Activated CD4-positive, alpha-beta T cell treated with anti-CD3 and anti-CD28 coated beads, Interleukin-2, Interleukin-6, amounts not matched to agents 100 ng/mL and 50 ng/mL, durations not matched to agents 16 hours and 8 hours (primary cell): ENCODE data around the gene TXNRD1.
"Not testable (repeated sequence)": the region's sequence is repeated elsewhere in the genome, so short reads cannot be mapped to it uniquely, and the experiment has no call there.

Experiments
- DNase-seq: peaks from one replicate; pipeline ENCODE4 v3.0.0-alpha.2; 2020

The TXNRD1 gene

GRCh38 chr12:104215638-104216297 lies at the start of gene TXNRD1:
Gene TXNRD1, plus strand, starts transcription at chr12:104215779. Its CDS starts 24 bp downstream, at chr12:104215803.
- DNase-seq: peak; percentile 90

GRCh38 chr12:104165801-104166200 lies 49.8 kb upstream of the TXNRD1 start:
- DNase-seq: no peak

DNA sequence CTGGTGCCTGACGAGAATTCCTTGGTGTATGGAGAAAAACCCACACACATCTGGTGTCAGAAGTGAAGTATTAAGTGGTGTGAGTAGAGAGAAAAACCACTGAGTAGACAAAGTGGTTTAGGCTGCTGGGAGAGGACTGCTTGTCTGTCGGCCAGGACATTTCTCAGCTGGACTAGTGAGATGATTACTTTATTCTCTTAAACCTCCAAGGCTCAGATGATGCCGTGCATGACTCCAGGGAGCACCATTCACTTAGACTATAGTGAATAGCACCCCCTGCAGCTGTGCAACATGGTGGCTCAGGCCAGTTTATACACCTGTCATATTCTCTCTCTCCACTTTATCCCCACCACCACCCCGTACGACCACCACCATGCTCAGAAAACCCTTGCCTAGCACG lies 49.1 kb upstream of the TXNRD1 start:
- DNase-seq: no peak

DNA sequence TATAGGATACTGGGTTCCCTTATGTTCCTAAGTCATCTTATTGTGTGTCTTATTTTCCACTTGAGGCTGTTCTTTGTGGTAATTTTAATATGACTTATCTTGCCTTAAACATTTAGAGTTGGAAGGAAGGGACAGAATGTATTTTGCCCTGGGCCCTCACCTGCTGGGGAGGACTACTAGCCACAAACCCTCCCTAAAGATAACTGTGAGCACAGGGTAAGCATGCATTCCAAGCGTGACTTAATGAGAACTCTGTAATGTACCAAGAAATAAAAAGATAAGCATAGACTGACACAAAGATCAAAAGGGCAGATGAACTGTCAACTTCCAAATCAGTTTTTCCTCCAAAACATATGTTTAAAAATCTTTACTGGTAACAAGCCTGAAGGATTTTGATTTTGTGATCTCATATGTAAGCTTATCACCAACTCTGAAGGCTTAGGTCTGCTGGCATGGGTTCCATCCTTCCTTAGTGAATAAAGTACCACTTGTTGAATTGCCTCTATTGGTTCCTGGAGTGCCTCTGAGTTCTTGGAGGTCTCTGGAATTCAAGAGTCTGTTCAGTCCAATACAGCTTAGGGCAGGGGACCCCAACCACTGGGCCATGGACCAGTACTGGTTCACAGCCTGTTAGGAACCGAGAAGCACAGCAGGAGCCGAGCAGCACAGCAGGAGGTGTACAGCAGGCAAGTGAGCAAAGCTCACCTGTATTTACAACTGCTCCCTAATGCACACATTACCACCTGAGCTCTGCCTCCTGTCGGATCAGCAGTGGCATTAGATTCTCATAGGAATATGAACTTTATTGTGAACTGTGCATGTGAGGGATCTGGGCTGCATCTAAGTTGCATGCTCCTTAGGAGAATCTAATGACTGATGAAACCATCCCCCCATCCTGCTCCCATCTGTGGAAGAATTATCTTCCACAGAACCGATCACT lies 47.8 kb upstream of the TXNRD1 start:
- DNase-seq: no peak

GRCh38 chr12:104168596-104168995 lies 47.0 kb upstream of the TXNRD1 start:
- no peak for DNase-seq

DNA sequence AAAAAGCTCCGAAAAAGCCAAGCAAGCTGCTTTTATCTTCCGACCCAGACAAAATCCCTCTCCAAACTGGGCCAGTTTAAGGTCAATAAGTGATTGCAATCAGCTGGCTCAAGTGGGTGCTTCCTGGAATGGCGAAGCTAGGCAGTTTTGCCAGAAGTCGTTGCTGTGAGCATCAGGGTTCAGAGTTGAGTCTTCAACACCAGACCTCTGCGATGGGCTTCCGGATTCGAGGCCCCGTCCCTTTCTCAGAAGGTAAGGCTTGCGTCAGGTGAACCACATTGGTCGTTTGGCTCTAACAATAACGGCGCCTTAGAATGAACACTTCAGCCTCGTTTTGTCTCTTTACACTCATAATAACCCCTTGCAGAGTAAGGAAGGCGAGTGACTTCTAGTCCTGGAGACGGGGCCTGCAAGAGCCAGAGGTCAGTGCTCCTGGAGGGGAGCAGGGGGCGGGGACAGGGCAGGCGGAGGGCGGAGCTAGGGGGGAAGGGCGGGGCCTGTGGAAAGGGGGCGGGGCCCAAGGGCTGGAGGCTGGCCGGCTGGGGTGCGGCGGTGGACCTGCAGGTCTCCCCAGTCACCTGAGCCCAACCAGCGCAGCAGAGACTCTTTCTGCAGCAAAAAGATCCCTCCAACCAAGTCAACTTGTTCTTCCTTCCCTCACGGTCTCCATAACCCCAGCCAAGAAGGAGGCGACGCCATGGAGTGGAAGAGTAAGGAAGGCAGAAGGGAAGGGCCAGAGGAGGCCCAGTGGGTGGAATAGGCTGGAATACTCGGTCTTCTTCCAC lies 43.6 kb upstream of the TXNRD1 start:
- no peak for DNase-seq

DNA sequence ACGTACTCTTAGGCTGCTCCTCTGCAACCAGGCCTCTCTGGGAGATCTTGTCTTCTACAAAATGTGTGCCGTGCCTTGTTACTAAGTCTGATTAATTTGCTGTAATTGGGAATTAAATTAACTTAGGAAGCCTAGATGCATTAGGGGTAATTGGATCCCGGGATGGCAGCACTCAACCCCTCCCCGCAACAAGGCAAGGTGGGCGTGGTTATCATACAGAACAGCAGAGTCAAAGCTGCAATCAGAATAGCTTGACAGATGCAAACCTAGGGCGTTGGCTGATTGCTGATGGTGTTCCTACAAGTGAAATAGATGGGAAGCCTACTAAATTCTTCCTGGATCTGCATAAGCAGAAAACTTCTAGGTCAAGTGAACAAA lies 43.0 kb upstream of the TXNRD1 start:
- no peak for DNase-seq

DNA sequence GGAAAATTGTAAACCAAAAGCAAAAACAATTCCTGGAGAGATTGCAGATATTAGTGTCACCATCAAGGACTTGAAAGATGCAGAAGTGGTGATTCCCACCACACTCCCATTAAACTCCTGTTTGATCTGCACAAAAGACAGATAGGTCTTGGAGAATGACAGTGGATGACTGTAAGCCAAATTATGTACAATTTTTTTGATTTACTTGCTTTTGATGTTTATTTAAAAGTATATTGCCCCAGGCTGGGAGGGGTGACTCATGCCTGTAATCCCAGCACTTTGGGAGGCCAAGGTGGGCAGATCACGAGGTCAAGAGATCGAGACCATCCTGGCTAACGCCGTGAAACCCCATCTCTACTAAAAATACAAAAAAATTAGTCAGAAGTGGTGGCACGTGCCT lies 41.8 kb upstream of the TXNRD1 start:
- not testable (repeated sequence) for DNase-seq

DNA sequence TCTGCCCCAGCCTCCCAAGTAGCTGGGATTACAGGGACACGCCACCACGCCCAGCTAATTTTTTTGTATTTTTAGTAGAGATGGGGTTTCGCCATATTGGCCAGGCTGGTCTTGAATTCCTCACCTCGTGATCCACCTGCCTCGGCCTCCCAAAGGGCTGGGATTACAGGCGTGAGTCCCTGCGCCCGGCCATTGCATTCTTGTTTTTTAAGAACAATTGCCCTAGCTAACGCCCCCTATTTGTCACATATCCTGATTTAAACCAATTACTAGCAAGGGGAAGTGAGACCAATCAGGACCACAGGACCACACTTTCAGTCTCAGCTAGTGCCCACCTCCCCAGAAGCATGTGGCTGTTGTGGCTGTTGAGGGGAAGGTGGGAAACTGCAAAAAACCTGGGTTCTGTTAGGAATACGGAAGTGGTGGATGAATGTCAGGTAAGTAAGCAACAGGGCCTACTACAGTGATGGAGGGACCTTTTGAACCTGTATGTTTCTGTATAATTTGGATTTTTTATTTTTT lies 39.8 kb upstream of the TXNRD1 start:
- DNase-seq: no peak

DNA sequence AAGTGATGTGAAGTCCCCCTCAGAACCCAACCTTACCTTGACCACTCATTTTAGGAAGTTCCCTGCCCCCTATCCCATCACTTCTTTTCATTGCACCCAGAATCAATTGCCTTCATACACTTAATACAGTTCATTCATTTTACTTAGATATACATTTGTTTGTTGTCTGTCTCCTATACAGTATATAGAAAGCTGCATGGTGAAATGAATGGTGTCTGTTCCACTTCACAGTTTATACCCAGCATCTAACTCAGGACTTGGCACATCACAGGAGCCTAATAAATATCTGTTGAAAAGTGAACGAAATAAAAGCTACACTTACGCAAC lies 38.3 kb upstream of the TXNRD1 start:
- no peak for DNase-seq

DNA sequence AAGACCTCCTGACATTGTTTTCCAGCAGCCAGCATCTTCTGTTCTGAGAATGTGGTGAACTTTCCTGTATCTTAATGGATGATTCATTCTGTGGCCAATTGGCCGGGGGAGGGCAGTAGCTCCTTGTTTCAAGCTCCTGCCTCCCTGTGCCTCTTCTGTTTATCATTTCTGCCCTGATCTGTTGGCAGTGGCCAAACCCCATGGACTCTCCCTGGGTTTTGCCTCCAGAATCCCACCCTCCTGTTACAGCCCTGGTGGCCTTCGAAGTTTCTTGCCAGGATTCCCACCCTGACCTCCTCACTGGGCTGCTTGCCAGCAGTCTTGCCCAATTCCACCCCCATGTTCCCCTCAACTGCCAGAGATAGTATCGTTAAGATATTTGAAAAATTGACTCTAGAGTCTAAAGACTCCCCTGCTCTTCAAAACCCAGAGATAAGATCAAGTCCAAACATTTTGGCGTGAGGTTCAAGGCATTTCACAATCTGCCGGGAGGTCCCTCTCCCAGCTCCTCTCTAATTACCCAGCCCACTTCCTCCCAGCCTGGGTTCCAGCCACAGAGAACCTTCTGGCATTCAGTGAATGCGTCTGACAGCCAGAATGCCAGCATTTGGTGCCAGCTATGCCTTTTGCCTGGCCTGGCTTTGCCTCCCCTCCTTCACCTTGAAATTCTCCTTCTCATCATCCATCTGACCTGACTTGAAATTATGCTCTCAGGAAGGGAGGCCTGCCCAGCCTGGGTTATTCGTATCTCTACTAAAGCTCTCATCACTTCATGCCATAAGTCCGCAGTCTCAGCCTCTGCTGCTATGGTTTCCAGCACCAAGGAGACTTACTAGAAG lies 37.7 kb upstream of the TXNRD1 start:
- DNase-seq: peak; percentile 58

- DNase-seq: no peak
Observed at GRCh38 chr12:104180374-104180773, 35.2 kb upstream of the TXNRD1 start.

- DNase-seq: no peak
Observed at GRCh38 chr12:104181313-104181712, 34.3 kb upstream of the TXNRD1 start.

GRCh38 chr12:104182144-104182543 lies 33.4 kb upstream of the TXNRD1 start:
- no peak for DNase-seq

- no peak for DNase-seq
Observed at GRCh38 chr12:104182621-104183378, 32.8 kb upstream of the TXNRD1 start.

DNA sequence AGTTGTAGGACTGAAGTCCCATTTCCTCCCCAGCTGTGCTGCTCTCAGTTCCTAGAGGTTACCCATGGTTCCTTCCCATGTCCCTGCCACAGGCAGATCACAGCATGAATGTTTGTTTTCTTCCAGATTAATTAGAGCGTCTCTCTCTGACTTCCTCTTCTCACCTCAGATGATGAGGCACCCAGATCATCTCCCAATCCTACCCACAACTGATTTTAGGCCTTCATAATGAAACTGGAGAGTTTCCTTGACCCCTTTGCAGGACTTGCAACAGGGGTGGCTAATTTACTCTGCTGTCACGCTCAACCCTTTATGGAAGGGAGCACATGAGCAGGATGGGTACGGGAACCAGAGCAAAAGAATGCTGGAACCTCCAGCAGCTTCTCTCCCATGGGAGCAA lies 32.1 kb upstream of the TXNRD1 start:
- DNase-seq: no peak

DNA sequence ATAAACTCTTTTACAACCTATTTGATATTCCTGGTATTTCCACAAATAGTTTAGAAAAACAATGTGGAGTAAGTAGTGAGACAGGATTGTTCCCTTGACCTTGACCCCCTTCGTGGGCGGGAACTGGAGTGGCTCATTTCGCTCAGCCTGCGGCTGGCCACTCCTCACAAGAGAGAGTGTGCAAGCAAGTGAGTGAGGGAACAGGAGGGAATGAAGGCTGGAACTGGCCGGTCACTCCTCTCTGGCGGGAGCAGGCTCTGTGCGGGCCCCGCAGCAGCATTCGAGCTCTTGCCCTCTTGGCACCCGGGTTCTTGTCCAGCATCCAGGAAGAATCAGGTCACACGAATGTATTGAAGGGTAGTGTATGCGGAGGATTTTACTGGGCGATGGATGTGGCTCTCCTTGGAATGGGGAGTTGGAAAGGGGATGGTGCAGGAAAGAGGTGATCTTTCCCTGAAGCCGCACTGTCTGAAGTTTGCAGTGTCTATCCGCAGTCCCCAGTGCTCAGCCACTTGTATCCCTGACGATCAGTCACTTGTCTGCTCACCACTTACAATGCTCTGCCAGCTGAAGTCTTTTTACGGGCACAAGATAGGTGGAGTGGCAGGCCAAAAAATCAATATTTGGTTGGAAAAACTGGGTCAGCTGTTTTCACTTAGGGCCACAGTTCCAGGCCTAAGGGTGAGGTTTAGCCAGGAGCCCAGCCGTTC lies 28.0 kb upstream of the TXNRD1 start:
- DNase-seq: no peak

GRCh38 chr12:104188534-104188933 lies 27.0 kb upstream of the TXNRD1 start:
- no peak for DNase-seq

DNA sequence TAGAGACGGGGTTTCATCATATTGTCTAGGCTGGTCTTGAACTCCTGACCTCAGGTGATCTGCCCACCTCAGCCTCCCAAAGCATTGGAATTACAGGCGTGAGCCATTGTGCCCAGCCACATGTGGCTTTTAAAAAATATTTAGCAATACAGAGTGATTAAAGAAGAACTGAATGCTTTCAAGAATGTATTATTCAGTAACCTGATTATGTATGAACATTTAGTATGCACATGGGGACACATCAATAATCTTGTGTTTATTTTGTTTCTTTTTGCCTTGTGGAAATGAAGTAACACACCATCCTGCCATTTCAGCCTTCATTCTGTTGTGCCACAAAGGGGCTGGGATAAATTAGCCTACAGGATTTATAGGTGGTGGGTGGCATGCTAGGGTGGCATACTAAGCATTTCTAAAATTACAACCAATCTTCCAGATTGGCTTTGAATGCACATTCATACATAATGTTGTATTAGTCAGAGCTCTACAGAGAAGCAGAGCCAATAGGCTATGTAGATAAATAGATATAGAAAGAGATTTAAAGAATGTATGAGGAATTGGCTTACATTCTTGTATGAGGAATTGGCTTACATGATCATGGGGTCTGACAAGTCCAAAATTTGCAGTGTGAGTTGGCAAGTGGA lies 25.5 kb upstream of the TXNRD1 start:
- no peak for DNase-seq

DNA sequence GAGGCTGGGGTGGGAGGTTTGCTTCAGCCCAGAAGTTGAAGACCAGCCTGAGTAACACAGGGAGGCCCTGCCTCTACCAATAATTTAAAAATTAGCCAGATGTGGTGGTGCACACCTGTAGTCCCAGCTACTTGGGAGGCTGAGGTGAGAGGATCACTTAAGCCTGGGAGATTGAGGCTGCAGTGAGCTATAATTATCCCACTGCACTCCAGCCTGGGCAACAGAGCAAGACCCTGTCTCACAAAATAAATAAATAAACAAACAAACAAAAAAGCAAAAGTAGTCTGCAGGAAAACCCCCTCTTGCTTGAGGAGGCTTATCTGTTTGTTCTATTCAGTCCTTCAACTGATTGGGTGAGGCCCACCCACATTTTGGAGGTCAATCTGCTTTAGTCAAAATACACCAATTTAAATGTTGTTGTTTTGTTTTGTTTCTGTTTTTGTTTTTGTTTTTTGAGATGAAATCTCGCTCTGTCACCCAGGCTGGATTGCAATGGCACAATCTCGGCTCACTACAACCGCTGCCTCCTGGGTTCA lies 24.9 kb upstream of the TXNRD1 start:
- DNase-seq: no peak
